ENCODE data around the gene SLC9A1.

Gene SLC9A1

DNA sequence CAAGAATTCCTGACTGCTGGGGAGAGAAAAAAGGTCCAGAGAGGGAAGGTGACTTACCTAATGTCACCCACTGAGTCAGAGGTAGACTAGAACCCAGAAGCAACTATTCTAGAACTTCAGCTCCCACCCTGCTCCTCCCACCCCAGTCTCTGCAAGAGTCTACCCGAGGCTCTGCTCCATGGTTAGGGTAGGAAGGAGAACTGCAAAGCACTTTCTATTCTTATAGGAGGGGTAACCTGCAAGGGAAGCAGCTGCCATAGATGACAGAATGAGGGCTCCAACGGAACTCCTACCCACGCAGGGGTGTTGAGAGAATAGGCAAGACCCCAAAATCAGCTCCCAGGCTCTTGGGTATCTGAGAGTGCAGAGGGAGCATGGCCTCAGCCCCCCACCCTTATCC is 4.3 kb downstream of the SLC9A1 start:
- DNase-seq (ENCODE audit: low spot score): no peak

DNA sequence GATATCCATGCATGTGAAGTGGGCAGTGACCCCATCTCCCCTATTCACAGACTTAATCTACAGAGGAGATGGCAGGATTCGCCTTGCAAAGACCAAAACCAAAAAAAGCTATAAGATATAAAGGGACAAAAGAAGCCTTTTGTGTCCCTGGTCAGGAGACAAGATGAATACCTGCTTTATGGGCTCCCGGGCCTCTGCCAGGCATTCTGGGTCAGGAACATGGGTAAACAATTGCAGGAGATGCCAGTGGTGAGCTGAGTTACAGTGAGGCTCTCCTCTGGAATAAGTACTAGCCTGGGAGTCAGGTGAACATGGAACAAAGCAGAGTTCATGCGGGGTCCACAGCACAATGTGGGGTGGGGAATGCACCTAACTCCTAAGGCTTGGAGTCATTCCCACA is 4.7 kb downstream of the SLC9A1 start:
- no peak for DNase-seq (ENCODE audit: low spot score)

DNA sequence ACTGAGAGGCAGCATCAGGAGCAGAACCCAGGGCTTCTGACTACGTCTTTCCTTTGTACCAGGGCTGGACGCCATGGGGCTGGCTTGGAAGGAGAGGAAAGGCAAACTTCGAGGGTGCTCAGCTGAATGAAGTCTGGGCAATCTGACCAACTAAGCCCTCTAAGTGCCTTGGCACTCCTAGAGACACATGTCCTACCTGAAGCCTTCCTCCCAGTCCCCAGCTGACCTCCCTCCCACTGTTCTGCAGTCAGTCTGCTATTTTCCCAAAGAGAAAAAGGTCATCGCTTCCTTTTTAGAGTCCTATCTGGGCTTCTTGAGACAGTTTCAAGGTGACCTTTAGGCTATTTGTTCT is 5.2 kb downstream of the SLC9A1 start:
- no peak for DNase-seq (ENCODE audit: low spot score)

DNA sequence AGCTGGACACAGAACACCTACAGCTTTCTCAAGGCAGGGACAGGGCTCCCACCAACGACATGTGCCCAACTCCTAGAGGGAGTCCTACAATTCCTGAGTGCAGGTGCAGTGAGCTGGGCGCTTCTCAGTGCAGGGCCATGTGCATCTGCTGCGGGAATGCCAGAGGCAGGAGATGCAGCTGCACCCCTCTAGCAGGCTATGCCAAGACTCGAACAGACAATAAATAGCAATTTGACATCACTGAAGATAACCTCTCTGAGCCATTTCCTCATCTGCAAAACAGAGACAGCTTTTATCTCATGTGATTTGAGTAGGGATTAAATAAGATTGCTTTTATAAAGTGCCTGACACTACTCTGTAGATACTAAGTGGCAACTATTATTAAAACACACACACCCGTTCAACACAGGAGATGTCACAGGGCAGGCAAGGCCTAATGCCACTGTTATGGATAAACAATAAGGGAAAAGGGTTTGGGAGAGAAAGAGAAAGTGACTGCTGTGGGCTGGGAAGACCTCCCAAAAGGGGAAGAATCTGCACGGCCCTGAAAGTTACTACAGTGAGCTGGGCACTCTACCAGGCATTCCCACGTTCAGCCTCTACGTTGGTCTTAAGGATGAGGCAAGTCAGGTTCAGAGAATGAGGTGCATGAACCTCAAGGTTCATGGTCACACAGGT is 5.7 kb downstream of the SLC9A1 start:
- no peak for DNase-seq (ENCODE audit: low spot score)

DNA sequence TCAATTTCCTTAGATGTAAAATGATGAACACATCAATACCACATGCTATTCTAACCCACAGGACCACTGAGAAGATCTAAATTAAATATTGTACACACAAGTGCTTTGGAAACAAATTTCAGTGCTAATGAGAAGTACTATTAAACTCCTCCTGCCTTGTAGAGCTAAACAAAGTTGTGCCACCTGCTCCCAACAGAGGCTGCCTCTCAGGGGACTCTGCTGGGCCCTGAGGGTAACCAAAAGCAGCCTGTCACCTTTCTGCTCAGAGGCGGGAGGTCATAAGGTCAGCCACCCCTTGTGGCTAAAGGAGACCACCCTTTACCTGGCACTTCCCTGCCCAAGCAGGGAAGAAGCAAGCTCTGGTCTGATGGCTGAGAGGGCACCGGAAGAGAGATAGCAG is 6.3 kb downstream of the SLC9A1 start:
- DNase-seq (ENCODE audit: low spot score): no peak

DNA sequence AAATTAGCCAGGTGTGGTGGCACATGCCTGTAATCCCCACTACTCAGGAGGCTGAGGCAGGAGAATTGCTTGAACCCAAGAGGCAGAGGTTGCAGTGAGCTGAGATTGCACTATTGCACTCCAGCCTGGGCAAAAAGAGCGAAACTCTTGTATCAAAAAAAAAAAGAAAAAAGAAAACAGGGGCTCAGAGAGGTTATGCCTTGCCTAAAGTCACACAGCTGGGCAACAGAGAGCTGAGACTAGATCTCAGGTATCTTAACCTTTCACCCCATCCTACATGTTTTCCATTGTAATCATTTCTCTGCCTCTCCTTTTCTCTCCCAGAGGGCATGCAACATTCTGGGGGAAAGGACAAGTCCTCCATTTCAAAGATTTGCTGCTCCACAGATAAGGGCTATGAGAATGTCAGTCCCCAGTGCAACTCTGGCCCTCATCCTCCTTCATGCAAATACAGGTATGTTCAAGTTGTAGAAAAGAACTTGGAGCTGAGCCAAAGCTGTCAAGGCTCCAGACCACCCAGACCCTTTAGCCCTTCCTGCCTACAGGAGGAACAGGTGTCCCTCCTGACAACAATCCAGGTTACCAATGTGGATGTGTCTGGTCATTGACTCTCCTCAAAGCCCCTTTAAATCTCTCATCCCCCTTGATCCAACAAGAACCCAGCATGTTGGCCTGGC is 6.9 kb downstream of the SLC9A1 start:
- no peak for DNase-seq (ENCODE audit: low spot score)

DNA sequence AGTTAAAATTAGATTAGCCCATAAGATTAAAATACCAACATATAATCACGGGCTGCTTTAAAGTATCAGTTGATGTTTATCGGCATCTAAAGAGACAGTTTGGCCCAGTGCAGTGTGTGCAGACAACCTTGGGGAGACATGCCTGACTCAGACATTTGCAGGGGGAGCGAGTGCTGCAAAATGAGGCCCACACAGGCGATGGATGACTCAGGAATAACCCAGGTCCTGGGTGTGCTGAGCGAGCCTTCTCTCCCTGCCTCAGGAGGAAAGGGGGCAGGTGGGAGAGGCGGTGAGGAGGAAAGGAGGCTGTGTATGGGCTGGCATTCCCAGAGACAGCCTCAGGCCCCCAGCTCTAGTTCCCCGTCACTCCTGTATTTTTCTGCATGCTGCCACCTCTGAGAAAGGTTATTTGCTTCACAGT is 9.0 kb downstream of the SLC9A1 start:
- DNase-seq (ENCODE audit: low spot score): no peak

DNA sequence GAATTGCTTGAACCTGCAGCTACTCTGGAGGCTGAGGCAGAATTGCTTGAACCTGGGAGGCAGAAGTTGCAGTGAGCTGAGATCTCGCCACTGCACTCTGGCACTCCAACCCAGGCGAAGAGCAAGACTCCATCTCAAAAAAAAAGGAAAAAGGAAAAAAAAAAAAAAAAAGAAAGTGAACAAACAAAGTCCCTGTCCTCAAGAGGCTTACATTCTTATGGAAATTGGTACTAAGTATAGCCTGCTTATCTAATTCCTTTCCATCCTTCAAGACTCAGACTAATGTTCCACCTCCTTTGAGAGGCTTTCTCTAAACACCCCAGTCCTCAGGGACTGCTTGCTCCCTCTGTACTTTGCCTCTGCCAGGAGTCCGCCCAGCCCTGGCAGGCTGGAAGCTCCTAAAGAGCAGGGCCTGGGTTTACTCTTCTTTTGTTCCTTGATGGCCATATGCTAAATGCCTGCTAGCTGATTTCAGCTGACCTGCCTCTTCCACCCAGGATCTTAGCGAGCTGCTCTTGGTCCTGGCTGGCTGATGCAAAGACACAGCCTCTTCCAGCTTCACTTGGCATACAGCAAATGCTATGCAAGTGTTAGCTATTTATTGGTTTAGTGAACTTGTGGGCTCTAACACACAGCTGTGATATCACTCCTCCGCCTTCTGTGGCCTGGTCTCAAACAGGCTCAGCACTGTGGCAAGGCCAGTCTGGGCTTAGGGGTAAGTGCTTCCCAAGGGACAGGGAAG is 9.8 kb downstream of the SLC9A1 start:
- no peak for DNase-seq (ENCODE audit: low spot score)

DNA sequence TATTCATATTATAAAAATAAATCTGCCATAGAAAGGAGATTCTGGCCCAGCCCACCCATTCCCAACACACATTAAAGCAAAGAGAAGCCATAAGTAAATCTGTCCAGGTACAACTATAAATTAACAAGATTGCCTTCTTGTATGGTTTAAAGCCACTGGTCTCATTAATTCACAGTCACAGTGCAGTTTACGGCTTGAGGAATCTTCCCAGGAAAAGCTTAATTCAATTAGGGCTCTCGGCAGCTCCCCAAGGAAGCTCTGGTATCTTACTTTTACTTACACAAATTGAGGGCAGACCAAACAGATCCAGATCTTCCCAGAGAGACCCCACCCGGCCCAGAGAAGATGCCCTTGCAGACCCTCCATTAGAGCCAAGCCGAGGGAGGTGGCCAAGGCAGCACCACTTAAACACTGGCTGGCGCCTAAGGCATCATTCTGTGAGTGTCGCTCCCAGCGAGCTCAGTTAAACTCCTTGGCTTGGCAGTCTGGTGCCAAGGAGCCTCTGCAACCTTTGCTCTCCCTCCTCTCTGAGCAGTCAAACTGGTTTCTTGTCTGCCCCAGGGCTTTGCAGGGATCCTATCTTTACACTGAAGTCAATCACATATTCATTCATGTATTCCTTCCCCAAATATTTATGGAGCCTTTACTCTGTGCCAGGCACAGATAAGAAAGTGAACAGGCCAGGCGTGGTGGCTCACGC is 10.7 kb downstream of the SLC9A1 start:
- DNase-seq (ENCODE audit: low spot score): no peak

DNA sequence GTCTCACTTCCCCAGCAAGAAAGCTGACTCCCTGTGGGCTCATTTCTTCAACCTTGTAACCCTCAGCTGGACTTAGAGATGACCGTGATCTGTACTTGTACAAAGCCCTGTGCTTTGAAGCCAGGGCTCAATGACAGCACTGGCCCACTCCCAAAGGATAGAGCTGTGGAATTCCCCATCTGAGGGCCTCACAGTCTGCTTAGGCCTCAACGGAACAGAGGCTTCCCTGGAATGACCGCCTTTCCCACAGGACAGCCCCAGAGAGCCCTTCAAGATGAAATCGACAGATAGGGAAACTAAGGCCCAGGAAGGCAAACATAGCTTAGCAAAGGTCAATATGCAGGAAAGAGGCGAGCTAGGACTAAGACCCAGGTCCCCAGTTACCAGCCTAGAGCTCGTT is 11.5 kb downstream of the SLC9A1 start:
- DNase-seq (ENCODE audit: low spot score): no peak

DNA sequence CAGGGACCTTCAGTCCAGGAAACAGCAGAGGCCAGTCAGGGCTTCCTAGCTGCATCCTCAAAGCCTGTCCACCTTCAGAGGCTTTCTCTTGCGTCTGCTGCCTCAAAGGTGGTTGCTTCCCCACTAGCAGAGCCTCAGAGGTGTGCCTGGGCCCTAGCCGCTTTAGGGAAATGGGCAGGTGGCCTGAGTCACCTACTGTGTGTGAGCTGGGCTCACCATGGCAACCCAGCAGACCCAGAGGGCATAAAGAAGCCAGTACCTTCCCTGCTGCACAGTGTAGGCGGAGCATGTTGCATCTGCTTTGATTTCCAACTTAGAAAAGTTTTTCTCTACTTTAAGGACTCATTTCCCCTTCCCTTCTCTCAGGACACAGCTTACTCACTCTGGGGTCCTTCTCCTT is 12.5 kb downstream of the SLC9A1 start:
- DNase-seq (ENCODE audit: low spot score): no peak

DNA sequence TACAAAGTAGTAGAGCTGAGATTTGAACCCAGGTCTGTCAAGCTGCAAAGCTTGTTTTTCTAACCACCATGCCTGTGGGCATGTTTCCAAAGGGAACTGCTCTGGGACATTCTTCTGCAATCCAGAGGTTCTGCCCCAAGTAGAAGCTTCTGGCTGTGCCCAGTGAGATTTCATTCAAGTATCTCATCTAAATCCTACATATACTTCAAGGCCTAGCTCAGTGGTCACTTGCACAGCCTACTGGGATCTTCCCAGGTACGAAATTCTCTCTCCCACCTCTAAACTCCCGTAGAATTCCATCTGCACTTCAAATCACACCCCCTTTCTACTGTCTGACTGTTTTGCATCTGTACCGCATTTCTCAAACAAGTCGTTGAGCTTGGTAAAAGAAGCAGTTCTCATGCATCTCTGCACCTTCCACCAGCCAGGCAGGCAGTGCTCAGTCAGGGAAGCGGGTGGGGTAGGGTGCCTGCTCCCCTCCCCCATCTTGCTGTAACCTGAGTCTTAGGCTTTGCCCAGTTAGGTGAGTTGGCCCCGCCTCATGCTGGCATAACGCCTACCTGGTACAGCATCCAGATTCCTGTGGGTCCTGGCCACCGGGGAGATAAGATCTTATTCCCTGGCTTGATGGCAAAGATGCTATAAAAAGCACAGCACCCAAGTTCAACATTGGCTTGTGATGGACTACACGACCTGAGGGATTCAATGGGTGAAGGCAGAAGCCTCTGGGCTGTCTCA is 13.5 kb downstream of the SLC9A1 start:
- DNase-seq (ENCODE audit: low spot score): no peak

DNA sequence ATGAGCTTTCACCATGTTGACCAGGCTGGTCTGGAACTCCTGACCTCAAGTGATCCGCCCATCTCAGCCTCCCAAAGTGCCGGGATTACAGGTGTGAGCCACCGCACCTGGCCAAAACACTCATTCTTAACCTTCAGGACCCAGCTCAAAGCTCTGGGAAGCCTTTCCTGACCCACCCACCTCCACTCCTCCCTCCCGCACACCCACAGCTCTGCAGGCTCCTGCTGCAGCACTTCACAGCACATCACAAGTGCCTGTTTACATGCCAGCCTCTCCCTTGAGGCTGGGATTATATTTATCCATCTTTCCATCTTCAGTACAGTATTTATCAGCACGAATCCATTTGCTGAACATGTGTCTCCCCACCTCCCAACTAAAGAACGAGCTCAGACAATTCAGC is 14.9 kb downstream of the SLC9A1 start:
- no peak for DNase-seq (ENCODE audit: low spot score)

DNA sequence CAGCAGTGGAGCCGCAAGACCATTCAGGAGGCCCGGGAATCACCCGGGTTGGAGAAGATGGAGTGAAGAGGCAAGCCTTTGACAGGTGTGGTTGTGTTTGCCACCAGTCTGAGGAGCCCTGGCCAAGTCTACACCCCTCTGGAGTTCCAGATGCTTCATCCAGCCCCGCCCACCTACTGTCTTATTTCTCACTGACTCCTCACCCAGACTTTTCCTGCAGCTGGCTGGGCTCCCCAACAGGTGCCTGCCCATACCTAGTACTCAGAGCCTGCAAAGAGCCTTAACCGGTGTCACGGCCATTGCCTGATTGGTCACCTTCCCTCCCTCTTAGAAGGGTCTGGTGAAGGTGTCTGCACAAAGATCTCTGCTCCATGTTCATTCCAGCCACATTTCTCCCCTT is 16.0 kb downstream of the SLC9A1 start:
- no peak for DNase-seq (ENCODE audit: low spot score)

DNA sequence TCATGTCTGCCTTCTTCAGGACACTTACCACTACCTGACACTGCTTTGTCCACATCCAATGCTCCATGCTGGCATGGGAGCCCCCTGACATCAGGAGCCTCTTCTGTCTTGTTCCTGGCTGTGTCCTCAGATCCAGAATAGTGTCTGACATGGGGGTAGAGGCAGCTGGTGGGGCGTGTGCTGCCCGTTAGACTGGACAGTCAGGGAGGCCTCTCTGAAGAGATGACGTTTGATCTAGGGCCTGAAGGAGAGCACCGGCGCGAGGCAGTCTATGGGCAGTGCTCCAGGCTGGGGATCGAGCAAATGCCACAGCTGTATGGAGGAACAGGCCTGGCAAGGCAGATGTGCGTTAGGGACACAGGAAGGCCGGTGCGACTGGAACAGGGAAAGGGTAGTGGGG is 16.6 kb downstream of the SLC9A1 start:
- no peak for DNase-seq (ENCODE audit: low spot score)

DNA sequence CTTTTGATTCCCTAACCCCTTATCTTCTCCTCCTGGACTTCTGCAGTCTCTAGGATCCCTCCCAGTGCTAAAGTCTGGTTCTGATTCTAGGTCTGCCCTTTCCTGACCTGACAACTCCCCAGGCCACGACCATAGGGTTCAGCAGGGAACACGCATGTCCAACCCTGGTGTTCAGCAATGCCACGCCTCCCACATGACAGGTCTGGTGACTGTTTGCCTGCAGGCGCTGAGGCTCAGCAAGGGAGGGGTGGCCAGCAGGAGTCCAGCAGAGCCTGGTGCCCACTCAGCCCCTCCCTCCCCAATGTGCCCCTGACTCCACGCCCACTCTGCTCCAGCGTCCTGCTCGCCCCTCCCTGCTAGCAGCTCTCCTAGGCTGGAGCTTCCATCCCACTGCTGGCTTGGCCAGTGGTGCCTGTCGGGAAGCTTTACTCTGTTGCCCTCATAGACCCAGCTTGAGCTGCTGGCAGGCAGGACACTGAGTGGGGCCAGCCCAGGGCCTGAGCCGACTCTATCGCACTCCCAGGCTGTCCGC is 17.3 kb downstream of the SLC9A1 start:
- no peak for DNase-seq (ENCODE audit: low spot score)

DNA sequence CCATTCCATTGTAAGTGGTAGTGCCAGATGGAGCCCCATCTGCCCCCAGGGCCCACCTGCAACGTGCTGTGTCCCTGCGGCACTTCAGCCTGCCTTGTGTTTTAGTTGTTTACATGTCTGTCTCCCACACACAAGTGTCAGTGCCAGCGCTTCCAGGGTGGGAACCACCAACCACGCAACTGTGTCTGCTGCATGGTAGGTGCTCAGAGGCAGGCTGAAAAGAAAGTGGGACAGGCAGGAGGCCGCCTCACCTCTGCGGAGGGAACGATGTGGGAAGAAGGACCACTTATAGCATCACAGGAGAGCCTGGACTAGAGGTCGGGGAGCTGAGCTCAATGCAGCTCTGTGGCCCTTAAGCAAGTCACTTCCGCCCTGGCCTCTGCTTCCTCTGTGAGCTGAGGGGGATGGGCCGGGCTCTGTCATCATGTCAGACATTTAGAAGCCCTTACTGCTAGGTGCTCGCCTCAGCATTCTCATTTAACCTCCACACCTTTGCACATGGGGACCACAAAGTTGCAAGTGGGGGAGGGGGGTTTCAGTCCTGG is 17.9 kb downstream of the SLC9A1 start:
- DNase-seq (ENCODE audit: low spot score): no peak

DNA sequence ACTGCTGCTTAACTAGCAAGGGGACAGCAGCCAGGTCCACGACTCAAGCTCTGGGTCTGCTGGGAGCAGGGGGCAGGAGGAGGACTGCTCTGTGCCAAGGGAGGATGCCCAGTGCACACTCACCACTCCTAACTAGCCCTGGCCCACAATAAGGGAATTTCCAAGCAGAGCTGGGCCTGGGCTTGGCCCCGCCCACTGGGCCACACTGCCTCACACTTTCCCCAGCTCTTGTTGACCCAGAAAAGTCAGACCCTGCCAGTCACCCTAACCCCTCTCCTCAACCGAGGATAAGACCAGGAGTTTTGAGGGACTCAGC is 18.7 kb downstream of the SLC9A1 start:
- no peak for DNase-seq (ENCODE audit: low spot score)

DNA sequence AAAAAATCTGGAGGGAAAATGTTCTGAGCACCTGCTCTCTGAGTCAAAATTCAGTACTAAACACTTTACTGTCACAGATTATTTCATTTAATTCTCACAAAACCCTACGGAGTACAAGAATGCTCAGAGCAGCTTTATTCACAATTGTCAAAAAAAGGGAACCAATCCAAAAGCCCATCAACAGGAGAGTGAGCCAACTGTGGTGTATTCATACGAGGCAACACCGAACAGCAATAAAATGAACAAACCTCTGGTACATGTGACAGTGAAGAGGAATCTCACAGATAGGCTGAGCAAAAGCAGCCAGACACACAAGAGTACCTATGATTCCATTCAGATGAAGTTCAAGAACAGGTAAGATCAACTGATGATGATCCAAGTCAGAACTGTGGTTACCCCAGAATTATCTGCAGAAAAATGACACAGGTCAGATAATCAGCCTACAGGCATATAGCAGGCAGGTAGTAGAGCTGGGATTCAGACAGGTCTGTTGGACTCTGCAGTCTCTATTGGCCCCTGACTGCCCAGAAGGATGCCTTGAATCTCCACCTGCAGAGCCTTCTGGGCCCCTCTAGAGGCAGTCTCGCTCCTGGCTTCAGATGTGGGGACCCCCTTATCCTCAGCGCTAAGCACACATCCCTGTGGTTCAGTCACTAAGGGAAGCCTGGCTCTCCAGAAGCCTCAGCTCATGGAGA is 19.2 kb downstream of the SLC9A1 start:
- DNase-seq (ENCODE audit: low spot score): no peak

DNA sequence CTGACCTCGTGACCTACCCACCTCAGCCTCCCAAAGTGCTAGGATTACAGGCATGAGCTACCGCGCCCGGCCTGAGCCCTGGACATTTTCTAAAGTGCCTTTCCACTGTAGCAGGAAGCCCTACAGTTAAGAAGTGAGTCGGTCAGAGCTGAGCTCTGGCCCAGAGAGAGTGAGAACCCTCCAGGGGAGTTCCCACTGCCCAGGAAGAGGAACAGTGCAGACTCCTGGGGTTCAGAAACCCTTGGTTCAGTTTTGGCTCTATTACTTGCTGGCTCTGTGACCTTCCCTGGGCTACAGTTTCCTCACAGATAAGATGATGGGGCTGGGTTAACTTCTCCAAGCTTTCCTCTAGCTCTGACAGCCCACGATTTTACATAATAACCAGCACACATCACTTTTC is 20.9 kb downstream of the SLC9A1 start:
- no peak for DNase-seq (ENCODE audit: low spot score)

DNA sequence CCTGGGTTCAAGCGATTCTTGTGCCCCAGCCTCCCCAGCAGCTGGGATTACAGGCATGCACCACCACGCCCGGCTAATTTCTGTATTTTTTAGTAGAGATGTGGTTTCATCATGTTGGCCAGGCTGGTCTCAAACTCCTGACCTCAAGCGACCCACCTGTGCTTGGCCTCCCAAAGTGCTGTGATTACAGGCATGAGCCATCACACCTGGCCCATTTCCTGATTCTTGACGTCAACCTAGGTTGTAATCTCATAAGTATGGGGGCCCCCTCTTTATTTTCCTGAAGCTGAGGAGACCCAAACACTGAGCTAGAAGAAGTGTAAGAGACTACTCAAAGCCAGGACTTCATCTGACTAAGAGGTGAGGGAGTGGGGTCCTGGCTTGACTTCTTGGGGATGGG is 21.8 kb downstream of the SLC9A1 start:
- DNase-seq (ENCODE audit: low spot score): no peak

Measured in hematopoietic multipotent progenitor cell treated with erythropoietin and hydrocortisone succinate and interleukin-3 and kit ligand, for 15 days (in vitro differentiated cells).